HUES64 (cell line): ENCODE data around the gene SMG9.

ENCODE experiments used
- H3K27ac ChIP-seq: 2 replicates; pipeline ENCODE4 v1.7.0; 2013; ENCODE audit warnings: low read depth, low read length, inconsistent platforms
- H3K27me3 ChIP-seq: 2 replicates; pipeline ENCODE4 v1.6.1; 2013; ENCODE audit warnings: mild to moderate bottlenecking, low read length; ENCODE audit not compliant: insufficient read depth
- H3K36me3 ChIP-seq: 2 replicates; pipeline ENCODE4 v1.6.1; 2013; ENCODE audit warnings: mild to moderate bottlenecking, low read length; ENCODE audit not compliant: insufficient read depth
- H3K4me1 ChIP-seq: 2 replicates; pipeline ENCODE4 v1.6.1; 2013; ENCODE audit warnings: mild to moderate bottlenecking, low read length, moderate library complexity; ENCODE audit not compliant: insufficient read depth
- H3K4me3 ChIP-seq: 2 replicates; pipeline ENCODE4 v1.5.1; 2013; ENCODE audit warnings: mild to moderate bottlenecking, low read length, moderate library complexity
- H3K9ac ChIP-seq: 2 replicates; pipeline ENCODE4 v1.6.1; 2013; ENCODE audit warnings: mild to moderate bottlenecking, low read depth, low read length
- H3K9me3 ChIP-seq: 2 replicates; pipeline ENCODE4 v1.6.1; 2013; ENCODE audit warnings: low read depth, low read length; ENCODE audit not compliant: insufficient read depth
- WGBS: fragments of 150-250, 120-280 bp; methylation state at CpG from one replicate; pipeline ENCODE4 v1.1.7; 2013; ENCODE audit warnings: missing lambda C conversion rate; 5-methylcytosine and 5-hydroxymethylcytosine counted together

Gene SMG9

DNA sequence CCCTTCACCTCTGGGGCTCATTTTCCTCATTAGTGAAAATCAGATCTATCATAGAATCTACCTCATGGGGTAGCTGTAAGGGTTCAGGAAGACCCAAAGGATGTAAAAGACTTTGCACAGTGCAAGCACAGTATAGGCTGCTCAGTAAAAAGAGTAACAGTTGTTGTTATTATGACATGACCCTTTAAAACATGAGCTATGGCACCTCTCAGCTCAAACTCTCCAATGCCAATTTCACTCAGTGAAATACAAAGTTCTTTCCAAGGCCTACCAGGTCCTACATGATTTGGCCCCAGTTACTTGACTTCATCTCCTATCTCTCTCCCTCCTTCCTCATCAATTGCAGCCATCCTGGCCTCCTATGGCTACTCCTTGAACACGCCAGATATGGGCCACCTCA, 4.9 kb downstream of the SMG9 start:
- 88% methylated on average over 1 of the region's 1 CpG for WGBS
- Histone ChIP-seq H3K9ac (no peak overlapping the region), H3K4me1 (0 out of 2 replicates have a peak, but pooled peaks cover 5% of the 10 kb centered on the region), H3K9me3 (no peaks in the 10 kb centered on the region), H3K27ac (no peak overlapping the region), H3K4me3 (no peak overlapping the region), H3K27me3 (no peaks in the 10 kb centered on the region), H3K36me3 (peaks cover 58% of the 10 kb centered on the region)

DNA sequence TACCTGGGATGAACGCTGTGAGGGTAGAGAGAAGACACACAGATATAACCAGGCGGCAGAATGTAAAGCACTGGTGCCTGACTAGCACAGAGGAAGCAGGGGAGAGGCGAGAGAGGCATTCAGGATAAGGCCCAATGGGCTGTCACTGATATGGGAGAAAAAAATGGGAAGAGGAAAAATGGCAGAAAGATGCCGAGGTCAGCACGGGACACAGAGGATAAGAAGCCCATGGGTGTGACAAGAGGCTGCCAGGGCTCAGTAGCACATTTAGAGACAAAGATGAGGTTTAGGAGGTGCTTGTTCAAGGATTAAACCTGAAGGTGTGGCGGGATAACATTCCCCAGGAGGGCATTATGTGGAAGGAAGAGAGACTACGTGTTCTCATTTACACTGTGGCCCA, 5.6 kb downstream of the SMG9 start:
- 0 out of 2 replicates have a peak, but pooled peaks cover 5% of the 10 kb centered on the region for H3K4me1 ChIP-seq
- H3K4me3 ChIP-seq: no peak overlapping the region
- no peak overlapping the region for H3K27ac ChIP-seq
- WGBS: 88% methylated on average over 7 of the region's 7 CpGs
- no peaks in the 10 kb centered on the region for H3K27me3 ChIP-seq
- H3K36me3 ChIP-seq: peaks cover 65% of the 10 kb centered on the region
- H3K9ac ChIP-seq: no peak overlapping the region
- H3K9me3 ChIP-seq: no peaks in the 10 kb centered on the region

DNA sequence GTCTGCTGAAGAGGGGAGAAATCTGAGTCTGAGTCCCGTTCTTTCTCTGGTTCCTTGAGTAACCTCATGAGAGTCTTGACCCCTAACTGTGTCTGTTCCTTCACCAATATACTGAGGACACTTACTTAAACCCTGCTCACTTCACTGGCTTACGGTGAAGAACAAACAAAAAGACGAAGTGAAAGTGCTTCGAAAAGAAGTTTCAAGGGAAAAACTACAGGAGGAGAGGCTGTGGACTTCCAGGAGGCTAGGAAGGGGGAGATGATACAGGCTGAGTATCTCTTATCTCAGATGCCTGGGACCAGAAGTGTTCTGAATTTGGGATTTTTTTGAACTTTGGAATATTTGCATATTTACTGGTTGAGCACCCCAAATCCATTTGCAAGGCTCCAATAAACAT, 6.1 kb downstream of the SMG9 start:
- 93% methylated on average over 4 of the region's 4 CpGs for WGBS
- Histone ChIP-seq H3K4me3 (no peak overlapping the region), H3K27ac (no peak overlapping the region), H3K4me1 (0 out of 2 replicates have a peak, but pooled peaks cover 2% of the 10 kb centered on the region), H3K36me3 (peaks cover 70% of the 10 kb centered on the region), H3K27me3 (no peaks in the 10 kb centered on the region), H3K9ac (no peak overlapping the region), H3K9me3 (no peaks in the 10 kb centered on the region)

DNA sequence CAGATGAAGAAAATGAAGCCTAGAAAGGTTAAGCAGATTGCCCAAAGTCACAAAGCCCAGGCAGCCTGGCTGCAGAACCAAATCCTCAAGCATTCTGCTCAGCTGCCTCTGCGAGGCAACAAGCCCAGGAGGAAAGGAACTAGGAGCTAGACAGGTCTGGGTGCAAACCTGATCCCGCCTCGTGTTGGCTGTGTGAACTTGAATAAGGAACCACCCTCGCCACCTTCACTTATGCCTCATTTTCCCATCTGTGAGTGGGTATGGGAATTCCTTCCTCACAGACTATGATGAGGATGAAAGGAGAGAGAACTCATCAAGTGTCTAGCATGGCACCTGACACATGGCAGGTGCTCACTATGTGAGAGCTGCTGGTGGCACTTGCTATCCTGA, 6.6 kb downstream of the SMG9 start:
- Histone ChIP-seq H3K27me3 (no peaks in the 10 kb centered on the region), H3K36me3 (peaks cover 74% of the 10 kb centered on the region), H3K9ac (no peak overlapping the region), H3K9me3 (no peaks in the 10 kb centered on the region), H3K4me1 (no peaks in the 10 kb centered on the region), H3K27ac (no peak overlapping the region), H3K4me3 (no peak overlapping the region)
- WGBS: 98% methylated on average over 3 of the region's 4 CpGs

DNA sequence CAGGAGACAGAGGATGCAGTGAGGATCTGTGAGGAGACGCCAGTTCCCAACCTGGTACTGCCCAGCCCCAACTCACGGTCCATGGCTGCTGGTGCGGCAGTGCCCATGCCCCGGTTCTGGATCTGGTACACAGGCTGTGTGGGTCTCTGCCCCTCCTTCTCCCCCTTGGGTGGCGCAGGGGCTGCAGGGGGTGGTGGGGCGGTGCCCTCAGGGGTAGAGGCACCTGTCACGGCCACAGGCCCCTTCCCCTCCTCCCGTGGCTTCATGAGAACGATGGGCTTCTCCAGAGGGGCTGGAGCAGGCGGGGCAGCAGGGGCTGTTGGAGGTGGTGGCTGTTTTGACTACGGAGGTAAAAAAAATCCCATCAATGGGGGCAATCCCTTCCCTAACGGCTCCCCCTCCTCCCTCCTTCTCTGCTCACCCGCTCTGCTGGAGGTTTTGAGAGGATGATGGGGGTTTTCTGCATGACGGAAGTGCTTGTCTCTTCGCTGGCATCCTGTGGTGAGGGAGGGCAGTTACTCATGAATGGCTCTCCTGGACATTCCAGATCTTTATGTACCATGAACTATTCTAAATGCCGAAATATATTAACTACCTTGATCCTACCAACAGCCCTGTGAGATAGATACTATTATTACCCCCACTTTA, 7.1 kb downstream of the SMG9 start:
- 80% methylated on average over 10 of the region's 16 CpGs for WGBS
- H3K9ac ChIP-seq: no peak overlapping the region
- H3K36me3 ChIP-seq: peaks cover 79% of the 10 kb centered on the region
- no peaks in the 10 kb centered on the region for H3K27me3 ChIP-seq
- no peaks in the 10 kb centered on the region for H3K4me1 ChIP-seq
- H3K27ac ChIP-seq: no peak overlapping the region
- no peaks in the 10 kb centered on the region for H3K9me3 ChIP-seq
- H3K4me3 ChIP-seq: no peak overlapping the region

DNA sequence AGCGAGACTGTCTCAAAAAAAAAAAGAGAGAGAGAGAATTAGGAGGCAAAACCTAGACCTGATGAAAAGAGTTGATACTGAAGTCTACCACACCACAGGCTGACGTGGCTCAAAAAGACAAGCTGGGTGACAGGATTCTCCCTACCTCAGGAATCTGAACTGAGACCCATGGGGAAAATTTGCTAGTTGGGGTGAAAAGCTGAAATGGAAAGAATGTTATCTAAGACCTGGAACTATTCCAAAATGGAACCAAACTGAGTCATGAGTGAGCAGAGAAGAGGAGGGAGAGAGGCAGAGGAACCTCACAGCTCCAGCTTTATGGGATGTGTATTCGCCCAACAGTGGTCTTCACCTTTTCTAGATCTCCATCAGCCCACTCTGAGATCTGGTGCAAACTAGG, 11.7 kb downstream of the SMG9 start:
- Histone ChIP-seq H3K9ac (no peak overlapping the region), H3K27me3 (no peaks in the 10 kb centered on the region), H3K9me3 (no peaks in the 10 kb centered on the region), H3K4me1 (no peaks in the 10 kb centered on the region), H3K36me3 (peaks cover 87% of the 10 kb centered on the region), H3K4me3 (no peak overlapping the region), H3K27ac (no peak overlapping the region)
- 100% methylated on average over 3 of the region's 3 CpGs for WGBS

DNA sequence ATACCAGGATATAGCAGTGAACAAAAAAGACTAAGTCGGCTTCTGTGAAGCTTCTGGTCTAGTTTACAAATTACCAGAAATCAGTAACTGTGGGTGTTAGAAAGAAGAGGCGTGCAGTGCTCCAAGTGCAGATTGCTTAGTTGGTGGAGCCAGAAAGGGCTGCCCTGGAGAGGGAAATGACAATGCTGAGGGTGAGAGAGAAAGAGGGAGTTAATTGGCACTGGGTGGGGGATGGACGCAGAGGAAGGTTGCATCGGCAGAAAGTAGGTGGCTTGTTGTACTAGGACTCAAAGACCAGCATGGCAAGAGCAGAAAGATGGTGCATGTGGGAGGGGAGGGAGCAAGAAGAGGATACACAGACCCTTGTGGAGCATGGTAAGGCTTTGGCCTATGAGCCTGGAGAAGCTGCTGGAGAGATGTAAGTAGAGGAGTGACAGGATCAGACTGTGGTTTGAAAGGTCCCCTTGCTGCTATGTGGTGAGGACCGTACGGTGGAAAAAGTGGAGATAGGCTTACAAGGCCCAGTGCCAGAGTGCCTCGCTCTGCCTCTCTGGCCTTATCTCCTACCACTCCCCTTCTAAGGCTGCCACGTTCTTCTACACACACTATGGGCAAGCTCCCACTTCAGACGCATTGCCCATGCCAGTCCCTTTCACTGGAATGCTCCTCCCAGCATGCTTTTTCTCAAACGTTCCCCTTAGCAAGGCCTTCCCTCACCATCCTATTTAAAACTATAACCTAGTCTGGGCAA, 13.5 kb downstream of the SMG9 start:
- peaks cover 87% of the 10 kb centered on the region for H3K36me3 ChIP-seq
- H3K27me3 ChIP-seq: no peaks in the 10 kb centered on the region
- no peak overlapping the region for H3K9ac ChIP-seq
- no peak overlapping the region for H3K4me3 ChIP-seq
- no peaks in the 10 kb centered on the region for H3K9me3 ChIP-seq
- 89% methylated on average over 10 of the region's 10 CpGs for WGBS
- H3K4me1 ChIP-seq: no peaks in the 10 kb centered on the region
- H3K27ac ChIP-seq: no peak overlapping the region

DNA sequence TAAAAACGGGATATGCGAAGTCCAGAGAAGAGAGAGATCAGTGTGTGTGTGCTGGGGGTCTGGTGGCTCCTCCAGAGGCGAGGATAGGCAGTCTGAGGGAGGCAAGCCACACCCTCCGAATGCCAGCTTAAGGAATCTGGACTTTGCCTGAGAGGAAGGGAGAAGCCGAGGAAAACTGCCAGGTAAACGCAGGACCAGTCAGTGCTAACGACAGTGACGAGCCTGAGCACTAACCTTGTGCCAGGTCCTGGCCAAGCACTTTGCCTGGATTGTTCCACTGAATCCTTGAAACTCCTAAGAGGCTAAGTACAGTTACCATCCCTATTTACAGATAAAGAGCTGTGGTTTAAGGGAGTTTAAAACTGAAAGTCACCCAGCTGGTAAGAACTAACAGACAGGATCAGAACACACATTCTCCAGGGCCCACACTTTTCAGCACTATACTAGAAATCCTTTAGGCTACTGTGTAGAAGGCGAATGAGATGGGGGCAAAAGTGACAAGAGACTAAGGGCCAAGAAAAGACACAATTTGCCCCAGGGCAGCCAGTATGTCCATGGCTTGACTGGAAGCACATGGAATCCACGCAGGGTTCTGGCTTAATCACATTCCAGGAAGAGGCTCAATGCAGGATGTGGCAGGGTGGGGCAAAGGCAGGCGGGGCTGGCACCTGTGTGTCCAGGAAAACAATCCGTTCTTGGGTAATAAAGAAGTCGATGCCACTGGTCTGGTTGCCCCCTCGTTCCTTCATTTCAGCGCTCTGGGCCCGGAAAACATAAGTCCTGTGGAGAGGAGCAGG, 15.1 kb downstream of the SMG9 start:
- WGBS: 88% methylated on average over 16 of the region's 16 CpGs
- Histone ChIP-seq H3K4me1 (no peaks in the 10 kb centered on the region), H3K27ac (no peak overlapping the region), H3K27me3 (no peaks in the 10 kb centered on the region), H3K9ac (no peak overlapping the region), H3K36me3 (peaks cover 90% of the 10 kb centered on the region), H3K9me3 (no peaks in the 10 kb centered on the region), H3K4me3 (no peak overlapping the region)

DNA sequence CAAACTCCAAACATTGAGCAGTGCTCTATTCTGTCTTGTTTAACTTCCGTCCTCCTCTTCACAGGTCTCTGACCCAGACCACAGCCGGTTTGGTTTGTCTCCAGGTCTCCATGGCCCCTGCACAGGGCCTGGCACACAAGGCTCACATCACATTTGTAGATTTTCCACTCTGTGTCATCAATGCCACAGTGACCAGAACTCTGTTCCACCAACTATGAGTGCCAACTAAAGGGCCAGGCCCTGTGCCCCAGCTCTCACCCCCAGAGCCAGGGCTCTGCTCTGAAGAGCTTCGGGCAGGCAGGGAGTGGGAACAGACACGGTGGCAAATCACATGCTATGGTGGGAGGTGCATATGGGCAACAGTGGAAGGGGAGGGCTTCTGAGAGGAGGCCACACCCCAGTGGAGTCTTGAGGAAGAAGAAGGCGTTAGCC, 16.0 kb downstream of the SMG9 start:
- no peak overlapping the region for H3K27ac ChIP-seq
- H3K4me3 ChIP-seq: no peak overlapping the region
- 77% methylated on average over 5 of the region's 5 CpGs for WGBS
- no peaks in the 10 kb centered on the region for H3K4me1 ChIP-seq
- H3K9ac ChIP-seq: no peak overlapping the region
- no peaks in the 10 kb centered on the region for H3K27me3 ChIP-seq
- H3K36me3 ChIP-seq: peaks cover 86% of the 10 kb centered on the region
- no peaks in the 10 kb centered on the region for H3K9me3 ChIP-seq

DNA sequence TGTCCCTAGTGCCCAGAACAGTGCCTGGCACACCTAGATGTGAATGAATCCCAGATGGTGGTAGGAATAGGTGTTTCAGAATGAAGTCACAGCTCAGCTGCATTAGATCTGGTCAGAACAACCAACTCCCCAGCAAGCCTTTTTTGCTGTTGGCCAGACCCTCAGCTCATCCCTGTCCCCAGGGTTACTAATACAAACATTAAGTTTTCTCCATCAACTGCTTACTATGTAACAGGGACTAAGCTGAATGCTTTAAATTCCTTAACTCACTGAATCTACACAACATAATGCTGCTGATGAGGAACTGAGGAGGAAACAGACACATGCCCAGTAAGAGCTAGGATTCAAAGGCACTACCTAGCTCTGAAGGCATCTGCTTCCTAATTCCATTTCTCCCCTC, 18.8 kb downstream of the SMG9 start:
- peaks cover 88% of the 10 kb centered on the region for H3K36me3 ChIP-seq
- H3K9me3 ChIP-seq: no peaks in the 10 kb centered on the region
- no peaks in the 10 kb centered on the region for H3K27me3 ChIP-seq
- no peak overlapping the region for H3K9ac ChIP-seq
- no peaks in the 10 kb centered on the region for H3K4me1 ChIP-seq
- H3K4me3 ChIP-seq: no peak overlapping the region
- H3K27ac ChIP-seq: no peak overlapping the region

DNA sequence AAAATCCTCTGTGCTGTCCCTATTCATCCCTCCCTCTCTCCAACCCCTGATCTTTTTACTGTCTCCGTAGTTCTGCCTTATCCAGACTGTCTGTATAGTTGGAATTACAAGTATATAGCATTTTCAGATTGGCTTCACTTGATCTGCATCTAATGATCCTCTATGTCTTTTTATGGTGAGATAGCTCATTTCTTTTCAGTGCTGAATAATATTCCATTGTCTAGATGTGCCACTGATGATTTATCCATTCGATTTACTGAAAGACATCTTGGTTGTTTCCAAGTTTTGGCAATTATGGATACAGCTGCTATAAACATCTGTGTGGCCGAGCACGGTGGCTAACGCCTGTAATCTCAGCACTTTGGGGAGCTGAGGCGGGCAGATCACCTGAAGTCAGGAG, 19.7 kb downstream of the SMG9 start:
- WGBS: 95% methylated on average over 6 of the region's 6 CpGs
- H3K36me3 ChIP-seq: peaks cover 83% of the 10 kb centered on the region
- H3K9ac ChIP-seq: no peak overlapping the region
- H3K4me3 ChIP-seq: no peak overlapping the region
- no peaks in the 10 kb centered on the region for H3K4me1 ChIP-seq
- H3K27me3 ChIP-seq: no peaks in the 10 kb centered on the region
- H3K9me3 ChIP-seq: no peaks in the 10 kb centered on the region
- no peak overlapping the region for H3K27ac ChIP-seq
